ENCODE data around the gene FAM174C. TPM values are rescaled to one million over a fixed set of nuclear protein-coding genes. Genes with fewer than 3 reads are reported as not detected.
"Not testable (repeated sequence)": the region's sequence is repeated elsewhere in the genome, so short reads cannot be mapped to it uniquely, and the experiment has no call there.

Gene FAM174C
- total RNA-seq, 1 donor from 2014 or later: 6.4 TPM

GRCh38 chr19:1300744-1301490 lies 25.6 kb downstream of the FAM174C start:
- no peak for DNase-seq

DNA sequence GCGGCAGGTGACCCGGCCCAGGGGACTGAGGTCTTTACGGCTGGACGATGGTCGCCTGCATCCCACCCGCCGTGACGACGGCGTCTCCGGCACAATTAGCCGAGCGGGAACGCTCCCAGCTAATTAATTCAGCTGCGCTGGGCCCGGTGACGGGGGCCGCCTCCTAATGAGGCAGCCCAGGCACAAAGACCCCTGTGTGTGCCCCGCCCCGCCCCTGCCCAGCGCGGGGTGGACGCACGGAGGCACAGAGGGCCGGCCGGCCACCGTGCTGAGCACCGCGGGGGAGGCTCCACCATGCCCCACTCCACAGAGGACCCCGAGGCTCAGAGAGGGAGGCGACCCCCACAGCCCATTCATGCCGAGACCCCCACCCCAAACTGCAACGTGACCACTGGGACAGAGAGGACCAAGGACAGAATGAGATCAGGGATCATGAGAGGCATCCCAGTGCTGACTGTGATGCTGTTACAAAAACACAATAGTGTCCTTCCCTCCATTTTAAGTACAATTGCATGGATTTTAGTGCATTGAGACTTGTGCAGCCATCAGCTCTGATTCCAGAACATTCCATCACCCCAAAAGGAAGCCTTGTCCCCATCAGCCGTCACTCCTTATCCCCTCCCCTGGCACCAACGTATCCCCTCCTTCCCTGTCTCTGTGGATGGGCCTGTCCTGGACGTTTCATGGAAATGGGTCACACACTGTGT lies 27.4 kb downstream of the FAM174C start:
- DNase-seq: no peak

DNA sequence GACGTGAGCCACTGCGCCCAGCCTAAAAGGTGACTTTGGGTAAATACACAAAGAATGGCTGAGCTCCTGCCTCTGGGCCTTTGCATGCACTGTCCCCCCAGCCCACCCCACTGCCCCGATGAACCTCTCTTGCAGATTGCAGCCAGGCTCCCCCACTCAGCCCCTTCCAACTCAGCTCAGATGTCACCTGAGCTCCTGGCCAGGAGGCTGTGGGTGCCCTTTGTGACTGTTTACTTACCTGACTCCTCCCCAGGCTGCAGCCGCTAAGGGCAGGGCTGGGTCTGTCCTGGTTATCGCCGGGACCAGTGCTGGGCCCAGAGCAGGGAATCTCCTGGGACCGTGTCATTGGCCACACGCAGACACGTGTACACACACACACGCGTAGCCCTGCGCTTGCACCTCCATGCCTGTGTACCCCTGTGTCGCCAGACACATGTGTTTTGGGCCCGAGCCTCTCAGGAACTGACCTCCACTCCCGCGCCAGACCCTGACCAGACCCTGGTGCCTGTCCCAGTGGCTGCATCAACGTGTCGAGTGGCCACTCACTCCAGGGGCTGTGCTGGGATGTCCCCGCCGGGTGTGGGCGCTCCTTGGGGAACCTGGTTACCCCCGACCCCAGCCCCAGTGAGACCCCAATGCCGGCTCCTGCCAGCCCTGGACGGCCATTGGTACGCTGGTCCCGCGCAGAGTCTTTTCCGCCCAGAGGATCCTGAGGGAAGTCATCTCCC lies 29.0 kb downstream of the FAM174C start:
- DNase-seq: no peak

- DNase-seq: not testable (repeated sequence)
Observed at GRCh38 chr19:1305354-1305753, 30.0 kb downstream of the FAM174C start.

DNA sequence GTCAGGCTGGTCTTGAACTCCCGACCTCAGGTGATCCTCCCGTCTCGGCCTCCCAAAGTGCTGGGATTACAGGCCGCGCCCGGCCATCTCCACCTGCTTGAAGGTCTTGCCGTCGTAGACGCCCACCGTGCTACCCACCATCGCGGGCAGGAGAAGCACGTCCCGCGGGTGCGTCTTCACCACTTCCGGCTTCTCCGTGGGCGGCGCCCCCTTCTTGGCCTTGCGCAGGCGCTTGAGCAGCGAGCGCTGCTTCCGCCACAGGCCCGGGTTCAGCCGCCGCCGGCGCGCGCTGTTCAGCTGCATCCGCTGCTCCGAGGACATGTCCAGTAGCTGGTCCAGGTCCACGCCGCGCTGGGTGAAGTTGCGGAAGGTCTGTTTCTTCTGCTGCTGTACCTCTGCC lies 32.0 kb downstream of the FAM174C start:
- DNase-seq: no peak

DNA sequence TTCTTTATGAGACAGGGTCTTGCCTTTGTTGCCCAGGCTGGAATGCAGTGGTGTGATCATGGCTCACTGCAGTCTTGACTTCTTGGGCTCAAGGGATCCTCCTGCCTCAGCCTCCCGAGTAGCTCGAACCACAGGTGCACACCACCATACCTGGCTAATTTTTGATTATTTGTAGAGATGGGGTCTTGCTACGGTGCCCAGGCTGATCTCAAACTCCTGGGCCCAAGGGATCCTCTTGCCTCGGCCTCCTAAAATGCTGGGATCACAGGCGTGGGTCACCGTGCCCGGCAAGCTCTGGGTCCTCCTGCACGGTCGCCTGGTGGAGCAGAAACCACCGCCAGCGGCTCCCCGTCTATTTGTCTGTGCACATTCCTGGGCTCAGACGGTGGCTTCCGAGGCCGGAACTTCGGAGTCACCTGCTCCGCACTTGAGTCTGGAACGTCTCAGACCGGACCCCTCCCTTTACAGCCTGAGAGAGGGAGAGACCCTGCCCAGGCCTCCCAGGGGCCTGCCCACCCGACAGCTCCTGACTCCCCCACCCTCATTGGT lies 32.5 kb downstream of the FAM174C start:
- no peak for DNase-seq

- no peak for DNase-seq
Observed at GRCh38 chr19:1308718-1309117, 33.4 kb downstream of the FAM174C start.

- no peak for DNase-seq
Observed at GRCh38 chr19:1309977-1310852, 34.9 kb downstream of the FAM174C start.

- DNase-seq: no peak
Observed at GRCh38 chr19:1310853-1311180, 35.5 kb downstream of the FAM174C start.

GRCh38 chr19:1311543-1312091 lies 36.3 kb downstream of the FAM174C start:
- DNase-seq: no peak

DNA sequence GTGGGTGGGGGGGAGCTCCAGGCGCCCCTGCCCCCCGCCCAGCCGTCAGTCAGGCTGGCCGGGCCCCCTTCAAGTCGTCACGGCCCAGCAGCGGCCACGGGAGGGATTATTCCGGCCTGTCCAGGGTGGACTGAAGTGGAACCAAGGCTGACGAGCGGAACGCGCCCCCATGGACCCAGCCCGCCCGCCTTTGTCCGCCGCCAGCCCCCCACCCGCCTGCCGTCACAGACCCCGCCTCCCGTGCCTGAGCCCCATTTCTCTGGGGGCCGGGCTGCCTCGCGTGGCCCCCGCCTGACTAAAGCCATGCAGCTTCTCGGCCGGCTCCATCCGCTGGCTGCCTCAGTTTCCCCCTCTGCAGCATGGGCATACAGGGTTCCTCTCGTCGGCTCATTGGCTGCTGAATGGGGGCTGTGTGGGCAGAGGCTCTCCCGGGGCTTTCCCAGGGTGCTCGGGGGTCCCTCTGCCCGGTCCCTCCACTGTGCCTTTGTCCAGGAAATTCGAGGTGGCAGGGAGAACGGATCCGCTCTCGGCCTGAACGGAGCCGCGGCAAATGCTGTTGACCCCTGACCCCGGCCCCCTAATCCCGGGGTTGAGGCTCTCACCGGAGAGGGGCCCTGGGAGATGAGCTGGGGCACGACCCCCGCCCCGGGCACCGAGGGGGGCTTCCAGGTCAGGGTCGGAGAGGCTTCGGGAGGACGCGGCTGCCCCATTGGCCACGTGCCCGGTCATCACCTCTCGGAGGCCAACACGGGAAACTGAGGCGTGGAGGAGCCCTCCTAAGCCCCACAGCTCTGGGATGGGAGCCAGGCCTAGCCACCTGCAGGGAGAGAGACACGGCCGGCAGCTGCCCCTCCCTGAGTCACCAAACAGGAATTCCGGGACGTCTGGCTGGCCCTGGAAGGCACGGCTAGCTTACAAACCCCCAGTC lies 37.7 kb downstream of the FAM174C start:
- no peak for DNase-seq

- DNase-seq: no peak
Observed at GRCh38 chr19:1313695-1314613, 38.6 kb downstream of the FAM174C start.

DNA sequence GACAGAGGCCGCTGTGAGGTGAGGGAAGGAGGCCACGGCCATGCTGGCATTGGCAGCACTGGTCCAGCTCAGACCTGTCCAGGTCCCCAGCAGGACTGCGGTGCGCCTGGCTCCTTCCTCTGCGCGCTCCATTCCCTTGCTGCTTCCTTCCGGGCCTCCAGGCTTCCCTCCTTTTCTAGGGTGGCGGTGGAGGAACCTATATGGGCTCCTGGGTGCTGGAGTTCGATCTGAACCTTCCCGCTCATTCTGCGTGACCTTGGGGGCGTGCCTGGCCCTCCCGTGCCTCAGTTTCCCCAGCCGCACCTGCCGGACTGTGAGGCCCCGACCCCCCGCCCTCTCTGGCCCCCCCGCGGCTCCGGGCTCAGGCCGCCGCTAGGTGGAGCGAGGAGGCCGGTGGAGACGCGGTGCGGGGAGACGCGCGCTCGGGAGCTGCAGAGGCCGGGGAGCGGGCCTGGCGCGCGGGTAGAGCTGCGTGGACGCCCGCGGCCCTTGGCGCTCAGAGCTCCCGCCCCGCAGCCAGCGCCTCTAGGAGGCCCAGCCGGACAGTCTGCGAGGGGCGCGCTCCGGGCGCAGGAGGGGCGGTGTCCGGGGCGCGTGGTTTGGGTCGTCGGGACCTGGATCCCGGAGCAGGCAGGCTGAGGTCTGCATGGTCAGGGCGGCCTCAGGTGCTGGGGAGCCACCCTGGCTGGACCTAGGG lies 40.3 kb downstream of the FAM174C start:
- no peak for DNase-seq

- no peak for DNase-seq
Observed at GRCh38 chr19:1316466-1316865, 41.1 kb downstream of the FAM174C start.

- no peak for DNase-seq
Observed at GRCh38 chr19:1317274-1318003, 42.1 kb downstream of the FAM174C start.

GRCh38 chr19:1318678-1319471 lies 43.5 kb downstream of the FAM174C start:
- no peak for DNase-seq

GRCh38 chr19:1320282-1320650 lies 44.9 kb downstream of the FAM174C start:
- DNase-seq: not testable (repeated sequence)

Measured in skin of body (tissue), 2 donors.